SK-N-MC (cell line): ENCODE measurements around the gene LMNA.

ENCODE experiments used
- EZH2 ChIP-seq: fragments of 200-600 bp; sonication (generic); IDR thresholded peaks from one replicate; pipeline ENCODE4 v1.6.1; 2017; ENCODE audit warnings: antibody characterized with exemption
- POLR2AphosphoS5 ChIP-seq: IDR thresholded peaks from 2 replicates; pipeline ENCODE4 v1.6.1; 2012; ENCODE audit warnings: mild to moderate bottlenecking, low read depth, low read length, borderline replicate concordance

DNA sequence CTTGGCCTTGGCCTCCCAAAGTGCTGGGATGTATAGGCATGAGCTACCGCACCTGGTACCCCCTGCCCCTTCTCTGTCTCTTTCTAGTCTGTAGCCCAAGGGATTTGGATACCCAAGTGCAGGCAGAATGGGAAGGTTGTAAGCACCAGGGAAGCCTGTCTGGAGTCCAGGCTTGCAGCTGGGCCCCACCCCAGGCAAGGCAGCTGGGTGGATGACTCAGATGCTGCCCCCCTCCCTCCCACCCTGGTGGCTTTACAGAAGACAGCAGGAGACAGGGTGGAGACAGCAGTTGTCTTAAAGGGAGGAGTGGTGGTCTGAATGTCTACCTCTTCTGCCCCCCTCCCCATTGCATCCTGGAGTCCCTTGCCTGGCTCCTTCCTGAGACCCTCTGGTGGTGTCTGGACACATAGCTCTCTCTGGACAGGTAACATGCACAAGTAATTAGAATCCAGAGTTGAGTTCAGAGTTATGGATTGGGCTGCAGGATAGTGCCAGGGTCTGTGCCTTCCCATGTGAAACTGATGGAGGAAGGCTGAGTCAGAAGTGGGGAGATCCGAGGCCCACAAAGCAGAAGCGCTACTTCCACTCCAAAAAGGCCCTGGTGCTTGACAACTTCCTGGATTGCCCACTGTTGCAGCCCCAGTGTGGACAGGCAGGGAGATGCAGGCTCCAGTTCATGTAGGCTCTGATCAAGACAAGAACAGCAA, 5.1 kb downstream of the LMNA start:
- TF ChIP-seq POLR2AphosphoS5: no peak
- TF ChIP-seq EZH2: no peak
